G401.6 (cell line): Measurements from ENCODE around the gene RAB36.

Experiments used
- FAIRE-seq: peaks from 2 replicates; lab custom pipeline; 2012; peaks lifted over from hg19 to GRCh38; lab: Jason Lieb, UNC

Gene RAB36

GRCh38 chr22:23206915-23207314 lies 61.6 kb downstream of the RAB36 start:
- no peak for FAIRE-seq

- FAIRE-seq = no peak
Measured at GRCh38 chr22:23207729-23208393, 62.6 kb downstream of the RAB36 start.

DNA sequence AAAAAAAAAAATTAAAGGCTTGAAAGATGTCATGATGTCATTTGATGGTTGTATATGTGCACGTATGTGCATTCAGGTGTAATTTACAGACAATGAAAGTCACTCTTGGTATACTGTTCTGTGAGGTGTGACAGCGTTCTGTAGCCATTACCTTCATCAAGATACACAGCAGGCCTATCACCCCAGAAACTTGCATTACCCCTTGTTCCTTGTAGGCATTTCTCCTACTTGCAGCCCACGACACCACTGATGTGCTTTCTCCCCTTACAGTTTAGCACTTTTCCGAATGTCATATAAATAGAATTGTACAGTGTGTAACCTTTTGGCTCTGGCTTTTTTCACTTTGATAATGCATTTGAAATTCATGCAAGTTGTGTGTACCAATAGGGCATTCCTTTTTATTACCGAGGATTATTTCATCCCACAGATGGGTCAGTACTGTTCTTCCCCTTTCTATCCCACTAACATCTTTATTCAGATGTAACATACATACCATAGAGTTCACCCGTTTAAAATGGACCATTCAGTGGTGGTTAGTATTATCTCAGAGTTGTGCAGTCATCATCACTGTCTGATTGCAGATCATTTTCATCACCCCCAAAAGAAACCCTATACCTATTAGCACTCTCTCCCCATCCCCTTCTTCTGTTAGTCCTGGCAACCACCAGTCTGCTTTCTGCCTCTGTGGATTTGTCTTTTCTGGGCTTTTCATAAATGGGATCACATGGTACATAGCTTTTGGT lies 65.3 kb downstream of the RAB36 start:
- no peak for FAIRE-seq

DNA sequence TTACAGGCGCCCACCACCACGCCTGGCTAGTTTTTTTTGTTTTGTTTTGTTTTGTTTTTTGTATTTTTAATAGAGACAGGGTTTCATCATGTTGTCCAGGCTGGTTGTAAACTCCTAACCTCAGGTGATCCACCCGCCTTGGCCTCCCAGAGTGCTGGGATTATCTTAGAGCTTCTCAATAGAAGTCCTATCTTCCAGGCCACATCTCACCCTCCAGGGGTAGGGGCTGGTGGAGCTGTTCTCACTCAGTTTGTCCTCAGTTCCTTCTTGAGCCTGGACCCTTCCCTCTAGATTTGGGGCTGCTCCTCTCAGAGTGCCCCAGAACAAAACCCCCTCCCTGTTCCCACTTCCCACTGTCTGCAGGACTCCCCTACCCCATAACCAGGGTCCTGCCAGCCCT lies 66.3 kb downstream of the RAB36 start:
- FAIRE-seq = no peak

DNA sequence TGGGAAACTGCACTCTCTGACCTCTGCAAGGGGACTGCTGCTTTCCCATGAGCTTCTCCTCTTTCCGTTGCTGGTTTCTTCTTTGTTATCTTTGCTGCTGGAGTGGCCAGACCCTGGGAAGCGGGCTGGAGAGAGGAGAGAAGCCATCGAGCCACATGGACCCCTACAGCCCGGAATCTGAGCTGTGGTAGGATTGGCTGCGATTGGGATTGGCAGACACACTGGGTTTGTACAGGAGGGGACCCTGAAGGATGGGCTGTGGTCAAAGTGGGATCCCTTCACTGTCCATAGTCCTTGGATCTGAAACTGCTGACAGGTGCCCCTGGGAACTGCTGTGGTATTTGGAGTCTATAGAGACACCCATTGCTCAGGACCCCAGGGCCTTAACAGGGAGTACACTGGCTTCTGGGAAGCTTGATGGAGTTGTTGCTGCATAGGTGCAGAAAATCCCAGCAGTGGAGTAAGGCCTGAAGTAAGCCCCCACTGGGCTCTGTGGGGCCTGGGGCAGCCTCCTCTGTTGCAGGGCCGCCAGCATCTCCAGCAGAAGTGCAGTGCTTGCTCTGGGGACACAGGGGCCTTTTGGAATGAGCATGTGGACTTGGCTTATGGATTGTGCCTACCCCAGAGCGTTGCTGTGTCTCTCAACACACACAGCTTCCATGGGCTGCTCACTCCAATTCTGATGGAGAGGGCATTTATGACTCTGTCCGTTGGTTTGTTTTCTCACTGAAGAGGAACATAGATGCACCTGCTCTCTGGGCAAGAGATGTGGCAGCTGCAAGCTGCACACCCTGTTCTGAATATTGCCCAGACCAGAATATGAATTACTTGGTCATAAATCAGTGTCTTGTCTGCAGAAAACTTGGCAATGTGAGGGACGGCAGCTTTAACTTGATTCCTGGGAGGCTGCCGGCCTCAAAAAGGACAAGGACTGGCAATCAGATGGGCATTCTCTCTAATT lies 67.1 kb downstream of the RAB36 start:
- no peak for FAIRE-seq

GRCh38 chr22:23213022-23213555 lies 67.8 kb downstream of the RAB36 start:
- no peak for FAIRE-seq

GRCh38 chr22:23213581-23214334 lies 68.5 kb downstream of the RAB36 start:
- FAIRE-seq = no peak
